CD8-positive, alpha-beta memory T cell (primary cell): ENCODE data around the gene TMEM232. TPM values are rescaled to one million over a fixed set of nuclear protein-coding genes. Genes with fewer than 3 reads are reported as not detected.

Experiments
- CTCF ChIA-PET: fragments of 350-600 bp; sonication (Branson Sonifier 250); formaldehyde crosslinking; loops from one replicate; lab custom pipeline; 2021; ENCODE audit warnings: antibody characterized with exemption; lab: Charles Lee
- POLR2A ChIA-PET: fragments of 350-600 bp; sonication (Branson Sonifier 250); formaldehyde crosslinking; loops from one replicate; lab custom pipeline; 2021; ENCODE audit warnings: antibody characterized with exemption; lab: Charles Lee
- DNase-seq, 5 donors: peaks; one replicate each; pipeline versions ENCODE4 v3.0.0 to v3.0.0-alpha.2; 2020 to 2022; ENCODE audit warnings: mixed read lengths in 1 of 5
- H3K27ac ChIP-seq: one replicate; pipeline ENCODE4 v1.7.0; 2013; ENCODE audit warnings: low read depth, mild to moderate bottlenecking, low read length, moderate library complexity
- H3K27me3 ChIP-seq: 2 replicates; pipeline ENCODE4 v1.7.0; 2013; ENCODE audit warnings: low read length, mild to moderate bottlenecking; ENCODE audit not compliant: insufficient read depth, poor library complexity, severe bottlenecking
- H3K36me3 ChIP-seq: 2 replicates; pipeline ENCODE4 v1.7.0; 2013; ENCODE audit warnings: mild to moderate bottlenecking, low read length, moderate library complexity; ENCODE audit not compliant: insufficient read depth
- H3K4me1 ChIP-seq: 2 replicates; pipeline ENCODE4 v1.7.0; 2013; ENCODE audit warnings: mild to moderate bottlenecking, low read length, moderate library complexity; ENCODE audit not compliant: insufficient read depth
- H3K4me3 ChIP-seq: 2 replicates; pipeline ENCODE4 v1.7.0; 2013; ENCODE audit warnings: mild to moderate bottlenecking, low read length
- H3K9me3 ChIP-seq: 2 replicates; pipeline ENCODE4 v1.7.0; 2013; ENCODE audit warnings: mild to moderate bottlenecking, low read length
- H3K27ac Mint-ChIP-seq, 8 donors: one replicate each; pipeline ENCODE4 v1.8.0; 2020 to 2021; ENCODE audit warnings: mixed read lengths in 8 of 8, mild to moderate bottlenecking in 6 of 8, inconsistent platforms in 3 of 8, moderate library complexity in 3 of 8
- H3K27me3 Mint-ChIP-seq, 2 donors: one replicate each; pipeline ENCODE4 v1.8.0; 2020 to 2021; ENCODE audit warnings: mixed read lengths in 2 of 2, mild to moderate bottlenecking in 1 of 2, moderate library complexity in 1 of 2
- H3K36me3 Mint-ChIP-seq, 3 donors: one replicate each; pipeline ENCODE4 v1.8.0; 2020 to 2021; ENCODE audit warnings: mixed read lengths in 3 of 3, inconsistent platforms in 1 of 3, mild to moderate bottlenecking in 1 of 3
- H3K4me1 Mint-ChIP-seq, 3 donors: one replicate each; pipeline ENCODE4 v1.8.0; 2020 to 2021; ENCODE audit warnings: mixed read lengths in 3 of 3, inconsistent platforms in 1 of 3, mild to moderate bottlenecking in 1 of 3
- H3K4me3 Mint-ChIP-seq, 7 donors: one replicate each; pipeline ENCODE4 v1.8.0; 2020 to 2021; ENCODE audit warnings: mixed read lengths in 7 of 7, mild to moderate bottlenecking in 6 of 7, moderate library complexity in 4 of 7, inconsistent platforms in 2 of 7
- H3K9me3 Mint-ChIP-seq, 5 donors: one replicate each; pipeline ENCODE4 v1.8.0; 2020 to 2022; ENCODE audit warnings: mixed read lengths in 5 of 5, mild to moderate bottlenecking in 3 of 5, moderate library complexity in 2 of 5, inconsistent platforms in 1 of 5
- polyA plus RNA-seq: library from polyadenylated mRNA; unstranded; fragments of 300-500 nt; fragmentation: Illumina TruSeq; gene quantifications from one replicate; pipeline ENCODE4 v1.2.3, GENCODE V29; 2021
- total RNA-seq, 2 experiments: library from RNA; stranded (reverse); gene quantifications; one replicate each; pipeline ENCODE4 v1.2.3, GENCODE V29; 2021

TMEM232 gene
- total and polyA plus RNA-seq, 3 experiments from 2014 or later, result 0.25 to 0.92 (median 0.38) TPM

DNA sequence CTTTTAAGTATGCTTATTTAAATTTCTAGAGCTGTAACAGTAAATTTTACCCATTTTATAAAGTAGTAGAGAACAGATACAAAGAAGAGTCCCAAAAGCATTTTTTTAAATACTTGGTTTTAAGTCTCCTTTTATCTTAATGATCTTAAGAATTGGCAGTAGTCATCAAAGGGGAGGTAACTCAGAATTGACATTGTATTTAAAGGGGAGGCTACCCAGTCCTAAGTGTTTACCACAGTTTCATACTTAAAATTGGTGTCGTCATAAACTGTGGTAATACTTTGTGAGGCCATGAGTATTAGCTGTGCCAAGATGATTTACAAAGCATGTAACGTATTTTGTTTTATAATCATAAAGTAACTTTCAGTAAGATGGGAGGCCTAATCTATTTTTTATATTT lies 27.1 kb upstream of the TMEM232 start:
- H3K36me3 Mint-ChIP-seq, result peaks cover 0 to 41% (median 28%) of the 10 kb centered on the region in 3 donors

DNA sequence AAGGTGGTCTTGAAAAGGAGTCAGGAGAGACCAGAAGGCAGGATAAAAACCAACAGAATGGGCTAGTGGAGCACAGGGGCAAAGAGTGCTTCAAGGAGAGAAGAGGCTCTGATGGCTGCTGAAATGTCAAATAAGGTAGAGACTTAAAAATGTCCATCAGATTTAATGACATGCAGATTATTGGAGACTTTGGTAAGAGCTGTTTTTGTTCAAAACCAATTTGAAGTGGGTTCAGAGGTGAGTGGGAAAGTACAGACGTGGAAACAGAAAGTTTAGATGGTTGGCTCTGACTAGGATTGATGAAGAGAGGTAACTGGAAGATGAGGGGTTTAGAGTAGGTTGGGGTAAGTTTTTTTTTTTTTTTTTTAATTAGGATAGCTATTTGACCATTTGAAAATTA lies 26.5 kb upstream of the TMEM232 start:
- no peak for DNase-seq
- no peaks in the 10 kb centered on the region for H3K9me3 Mint-ChIP-seq
- H3K4me1 Mint-ChIP-seq, result peaks cover 34 to 64% (median 52%) of the 10 kb centered on the region in 3 donors
- no peaks in the 10 kb centered on the region for H3K9me3 ChIP-seq
- no peaks in the 10 kb centered on the region for H3K27me3 ChIP-seq
- CTCF ChIA-PET, result no interaction called here
- H3K36me3 Mint-ChIP-seq, result peaks cover 0 to 46% (median 27%) of the 10 kb centered on the region in 3 donors
- H3K4me3 ChIP-seq, result no peak overlapping the region
- H3K27ac ChIP-seq, result no peak overlapping the region
- no peaks in the 10 kb centered on the region for H3K27me3 Mint-ChIP-seq
- H3K36me3 ChIP-seq, result peaks cover 4% of the 10 kb centered on the region
- POLR2A ChIA-PET, result interaction anchor here (1.2 kb wide), 1 partner anchor 14 kb away, joined by 6 read pairs; the partner anchor contains the start of gene SLC25A46
- peaks cover 7% of the 10 kb centered on the region for H3K4me1 ChIP-seq
- peak overlapping the region in 7 of 8 donors; percentile 67 to 97 (median 77) for H3K27ac Mint-ChIP-seq
- H3K4me3 Mint-ChIP-seq, result peak overlapping the region in 2 of 7 donors; percentile 25 to 39

More for the DNA sequence above, 27.1 kb upstream of the TMEM232 start:
- no peaks in the 10 kb centered on the region for H3K9me3 Mint-ChIP-seq
- Histone ChIP-seq H3K27me3 (no peaks in the 10 kb centered on the region), H3K36me3 (peaks cover 5% of the 10 kb centered on the region), H3K9me3 (no peaks in the 10 kb centered on the region), H3K4me3 (no peak overlapping the region), H3K27ac (no peak overlapping the region), H3K4me1 (peaks cover 7% of the 10 kb centered on the region)
- no peaks in the 10 kb centered on the region for H3K27me3 Mint-ChIP-seq
- H3K4me3 Mint-ChIP-seq, result no peak overlapping the region
- ChIA-PET POLR2A (interaction anchor here (1.2 kb wide), 1 partner anchor 15 kb away, joined by 6 read pairs; the partner anchor contains the start of gene SLC25A46), CTCF (no interaction called here)
- no peak for DNase-seq
- peaks cover 34 to 62% (median 52%) of the 10 kb centered on the region in 3 donors for H3K4me1 Mint-ChIP-seq
- H3K27ac Mint-ChIP-seq, result peak overlapping the region in 5 of 8 donors; percentile 11 to 97 (median 24)

DNA sequence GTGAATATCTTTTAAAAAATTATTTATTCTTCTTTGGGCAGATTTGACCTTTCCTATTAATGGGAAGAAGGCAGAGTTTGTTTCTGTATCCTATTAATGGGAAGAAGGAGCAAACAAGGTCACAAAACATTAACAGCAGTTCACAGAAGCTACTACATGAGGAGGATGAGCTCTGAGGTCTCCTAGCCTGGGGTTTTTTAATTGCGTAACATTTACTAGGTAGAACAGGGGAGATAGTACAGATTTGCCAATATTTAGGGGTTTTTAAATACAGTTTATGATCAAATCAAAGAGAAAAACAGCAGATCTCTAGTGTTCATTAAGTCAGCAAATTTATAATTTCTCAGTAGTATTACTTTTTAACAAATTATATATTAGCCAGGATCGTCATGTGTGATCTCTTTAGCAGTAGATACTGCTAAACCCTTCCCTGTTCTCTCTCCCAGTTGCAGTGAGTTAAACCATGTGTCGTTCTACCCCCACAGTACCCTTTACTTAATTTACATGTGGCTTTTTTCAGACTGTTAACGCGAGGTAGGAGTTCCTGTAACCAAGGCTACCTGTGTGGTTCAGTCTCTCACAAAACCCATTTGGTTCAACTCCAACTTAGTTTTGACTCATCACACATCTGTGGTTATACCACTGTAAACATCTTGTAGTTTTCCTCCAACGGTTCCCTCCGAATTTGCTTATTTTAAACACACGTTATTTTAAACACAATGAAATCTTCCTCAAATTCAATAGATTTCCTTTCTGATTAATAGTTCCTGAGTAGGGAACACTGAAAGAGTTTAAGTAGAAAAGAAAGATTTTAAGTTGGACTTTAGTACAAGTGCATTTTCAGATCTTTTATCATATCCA lies 25.7 kb upstream of the TMEM232 start:
- peaks cover under 1% of the 10 kb centered on the region for H3K36me3 ChIP-seq
- H3K27ac ChIP-seq, result no peak overlapping the region
- no peak overlapping the region for H3K4me3 ChIP-seq
- H3K9me3 ChIP-seq, result no peaks in the 10 kb centered on the region
- peak overlapping the region; percentile 41 to 97 (median 74) for H3K27ac Mint-ChIP-seq
- H3K27me3 Mint-ChIP-seq, result no peaks in the 10 kb centered on the region
- H3K4me1 ChIP-seq, result peaks cover 7% of the 10 kb centered on the region
- peaks cover 37 to 70% (median 50%) of the 10 kb centered on the region in 3 donors for H3K4me1 Mint-ChIP-seq
- DNase-seq, result peak in 3 of 5 donors; percentile 35 to 66 (median 38)
- peak overlapping the region in 5 of 7 donors; percentile 3 to 30 (median 25) for H3K4me3 Mint-ChIP-seq
- ChIA-PET CTCF (no interaction called here), POLR2A (no interaction called here)
- H3K36me3 Mint-ChIP-seq, result peaks cover 0 to 50% (median 28%) of the 10 kb centered on the region in 3 donors
- no peaks in the 10 kb centered on the region for H3K27me3 ChIP-seq
- H3K9me3 Mint-ChIP-seq, result no peaks in the 10 kb centered on the region

- peak within 1 kb of the TSS; percentile 93 to 99 (median 97) for H3K4me3 Mint-ChIP-seq
- peaks cover 2 to 16% of the 10 kb centered on the region in 2 donors for H3K27me3 Mint-ChIP-seq
- H3K36me3 ChIP-seq, result no peaks in the 10 kb centered on the region
- H3K9me3 Mint-ChIP-seq, result no peaks in the 10 kb centered on the region
- peak within 1 kb of the TSS; percentile 75 for H3K4me3 ChIP-seq
- H3K4me1 Mint-ChIP-seq, result peaks cover 31 to 56% (median 44%) of the 10 kb centered on the region in 3 donors
- H3K4me1 ChIP-seq, result peaks cover 17% of the 10 kb centered on the region
- no peaks in the 10 kb centered on the region for H3K9me3 ChIP-seq
- peak within 1 kb of the TSS; percentile 96 to 100 (median 99) for H3K27ac Mint-ChIP-seq
- peak within 1 kb of the TSS; percentile 85 for H3K27ac ChIP-seq
- peak; percentile 79 to 94 (median 91) for DNase-seq
- POLR2A ChIA-PET, result interaction anchor here (1.0 to 1.6 kb wide), 3 partner anchors 13 to 1049 kb away, joined by 4 to 7 read pairs (median 6); partner anchors contain the start of genes MAN2A1 and TMEM232
- H3K27me3 ChIP-seq, result no peaks in the 10 kb centered on the region
- H3K36me3 Mint-ChIP-seq, result peaks cover 0 to 16% (median 1%) of the 10 kb centered on the region in 3 donors
- CTCF ChIA-PET, result interaction anchor here (1.0 to 1.6 kb wide), 4 partner anchors 12 to 792 kb away, joined by 3 to 5 read pairs (median 3); partner anchors contain the start of genes TMEM232 and WDR36
Measured at GRCh38 chr5:110738812-110739651, 12.6 kb upstream of the TMEM232 start, which contains the start of gene SLC25A46. Gene SLC25A46, plus strand, starts transcription at chr5:110739007. Its CDS starts 113 bp downstream, at chr5:110739120.

- H3K9me3 Mint-ChIP-seq, result peaks cover 0 to 2% (median 0%) of the 10 kb centered on the region in 5 donors
- Histone ChIP-seq H3K36me3 (no peaks in the 10 kb centered on the region), H3K27me3 (no peaks in the 10 kb centered on the region), H3K4me1 (peaks cover 17% of the 10 kb centered on the region), H3K9me3 (no peaks in the 10 kb centered on the region), H3K27ac (peak overlapping the region; percentile 85), H3K4me3 (peak overlapping the region; percentile 75)
- peak in 2 of 5 donors; percentile 60 to 83 for DNase-seq
- ChIA-PET CTCF (interaction anchor here (1.0 to 1.6 kb wide), 4 partner anchors 12 to 793 kb away, joined by 3 to 5 read pairs (median 3); partner anchors contain the start of genes TMEM232 and WDR36), POLR2A (interaction anchor here (1.0 to 1.6 kb wide), 3 partner anchors 12 to 1049 kb away, joined by 4 to 7 read pairs (median 6); partner anchors contain the start of genes MAN2A1 and TMEM232)
- H3K27ac Mint-ChIP-seq, result peak overlapping the region; percentile 96 to 100 (median 99)
- peak overlapping the region; percentile 93 to 99 (median 97) for H3K4me3 Mint-ChIP-seq
- H3K36me3 Mint-ChIP-seq, result peaks cover 0 to 15% (median under 1%) of the 10 kb centered on the region in 3 donors
- peaks cover 31 to 53% (median 44%) of the 10 kb centered on the region in 3 donors for H3K4me1 Mint-ChIP-seq
- peaks cover 3 to 17% of the 10 kb centered on the region in 2 donors for H3K27me3 Mint-ChIP-seq
Measured at GRCh38 chr5:110738503-110738811, 12.0 kb upstream of the TMEM232 start.

DNA sequence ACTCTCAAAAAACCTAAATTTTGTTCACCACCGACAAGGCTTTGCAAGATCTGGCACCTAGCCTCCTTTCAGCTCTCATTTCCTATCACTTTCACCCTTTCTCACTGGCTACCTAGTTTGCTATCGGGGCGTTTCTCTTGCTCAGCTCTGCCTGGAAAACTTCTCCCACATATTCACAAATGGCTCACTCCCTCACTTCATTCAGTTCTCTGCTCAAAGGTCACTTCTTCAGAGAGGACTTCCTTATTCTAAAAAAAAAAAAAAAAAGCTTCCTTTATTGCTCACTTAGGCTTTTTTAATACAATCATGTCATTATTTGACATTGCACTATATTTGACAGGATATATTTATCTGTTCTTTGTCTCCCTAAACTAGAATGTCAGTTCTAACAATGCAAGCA lies 10.3 kb upstream of the TMEM232 start:
- H3K27me3 Mint-ChIP-seq, result peaks cover 8 to 28% of the 10 kb centered on the region in 2 donors
- Histone ChIP-seq H3K36me3 (no peaks in the 10 kb centered on the region), H3K4me3 (no peak overlapping the region), H3K27ac (no peak overlapping the region), H3K27me3 (no peaks in the 10 kb centered on the region), H3K4me1 (peaks cover 17% of the 10 kb centered on the region), H3K9me3 (no peaks in the 10 kb centered on the region)
- peaks cover 26 to 45% (median 34%) of the 10 kb centered on the region in 3 donors for H3K4me1 Mint-ChIP-seq
- H3K36me3 Mint-ChIP-seq, result peaks cover 0 to 12% (median 10%) of the 10 kb centered on the region in 3 donors
- peaks cover 0 to 6% (median 0%) of the 10 kb centered on the region in 5 donors for H3K9me3 Mint-ChIP-seq
- H3K4me3 Mint-ChIP-seq, result peak overlapping the region in 2 of 7 donors; percentile 10 to 53
- peak overlapping the region in 1 of 8 donors; percentile 52 for H3K27ac Mint-ChIP-seq
- ChIA-PET POLR2A (no interaction called here), CTCF (no interaction called here)
- no peak for DNase-seq

- ChIA-PET CTCF (no interaction called here), POLR2A (no interaction called here)
- peaks cover 8 to 36% of the 10 kb centered on the region in 2 donors for H3K27me3 Mint-ChIP-seq
- H3K4me1 ChIP-seq, result peaks cover 17% of the 10 kb centered on the region
- H3K9me3 ChIP-seq, result no peaks in the 10 kb centered on the region
- peaks cover 0 to 6% (median 0%) of the 10 kb centered on the region in 5 donors for H3K9me3 Mint-ChIP-seq
- DNase-seq, result no peak
- H3K4me1 Mint-ChIP-seq, result peaks cover 22 to 33% (median 23%) of the 10 kb centered on the region in 3 donors
- no peak overlapping the region for H3K27ac Mint-ChIP-seq
- H3K4me3 ChIP-seq, result no peak overlapping the region
- H3K27ac ChIP-seq, result no peak overlapping the region
- peak overlapping the region in 1 of 7 donors; percentile 10 for H3K4me3 Mint-ChIP-seq
- no peaks in the 10 kb centered on the region for H3K27me3 ChIP-seq
- no peaks in the 10 kb centered on the region for H3K36me3 ChIP-seq
- peaks cover 0 to 12% (median 11%) of the 10 kb centered on the region in 3 donors for H3K36me3 Mint-ChIP-seq
Measured at GRCh38 chr5:110735556-110735955, 9.1 kb upstream of the TMEM232 start.
